DMS114 treated with DMSO at 0.1 percent for 48 hours (cell line): ENCODE results near the gene GRIK4.

ENCODE experiments used
- DNase-seq: peaks from one replicate; lab custom pipeline; 2025; ENCODE audit not compliant: unreplicated experiment; lab: John Stamatoyannopoulos, UW

The GRIK4 gene

GRCh38 chr11:120633616-120634393, 122.3 kb downstream of the GRIK4 start:
- DNase-seq = no peak

GRCh38 chr11:120634706-120635105, 123.2 kb downstream of the GRIK4 start:
- no peak for DNase-seq

- DNase-seq = no peak
Observed at GRCh38 chr11:120635136-120635810, 123.7 kb downstream of the GRIK4 start.

- no peak for DNase-seq
Observed at GRCh38 chr11:120637131-120637530, 125.6 kb downstream of the GRIK4 start.

GRCh38 chr11:120642196-120642894, 130.8 kb downstream of the GRIK4 start:
- no peak for DNase-seq

- no peak for DNase-seq
Observed at GRCh38 chr11:120643284-120643683, 131.7 kb downstream of the GRIK4 start.

GRCh38 chr11:120645639-120646038, 134.1 kb downstream of the GRIK4 start:
- no peak for DNase-seq

GRCh38 chr11:120646206-120646605, 134.7 kb downstream of the GRIK4 start:
- no peak for DNase-seq

- no peak for DNase-seq
Observed at GRCh38 chr11:120647681-120648080, 136.1 kb downstream of the GRIK4 start.

- no peak for DNase-seq
Observed at GRCh38 chr11:120648771-120649170, 137.2 kb downstream of the GRIK4 start.

- DNase-seq = no peak
Observed at GRCh38 chr11:120649316-120649715, 137.8 kb downstream of the GRIK4 start.

- no peak for DNase-seq
Observed at GRCh38 chr11:120651396-120651795, 139.8 kb downstream of the GRIK4 start.

- DNase-seq = no peak
Observed at GRCh38 chr11:120651836-120652235, 140.3 kb downstream of the GRIK4 start.

GRCh38 chr11:120652705-120653335, 141.3 kb downstream of the GRIK4 start:
- no peak for DNase-seq

GRCh38 chr11:120655589-120655988, 144.0 kb downstream of the GRIK4 start:
- DNase-seq = no peak

GRCh38 chr11:120657306-120658070, 145.9 kb downstream of the GRIK4 start:
- DNase-seq = no peak

- DNase-seq = no peak
Observed at GRCh38 chr11:120658071-120658423, 146.5 kb downstream of the GRIK4 start.

- no peak for DNase-seq
Observed at GRCh38 chr11:120659076-120659475, 147.5 kb downstream of the GRIK4 start.

- no peak for DNase-seq
Observed at GRCh38 chr11:120660024-120660565, 148.5 kb downstream of the GRIK4 start.

GRCh38 chr11:120662071-120662676, 150.6 kb downstream of the GRIK4 start:
- no peak for DNase-seq
